ENCODE measurements around the gene FAM170B.

FAM170B gene

DNA sequence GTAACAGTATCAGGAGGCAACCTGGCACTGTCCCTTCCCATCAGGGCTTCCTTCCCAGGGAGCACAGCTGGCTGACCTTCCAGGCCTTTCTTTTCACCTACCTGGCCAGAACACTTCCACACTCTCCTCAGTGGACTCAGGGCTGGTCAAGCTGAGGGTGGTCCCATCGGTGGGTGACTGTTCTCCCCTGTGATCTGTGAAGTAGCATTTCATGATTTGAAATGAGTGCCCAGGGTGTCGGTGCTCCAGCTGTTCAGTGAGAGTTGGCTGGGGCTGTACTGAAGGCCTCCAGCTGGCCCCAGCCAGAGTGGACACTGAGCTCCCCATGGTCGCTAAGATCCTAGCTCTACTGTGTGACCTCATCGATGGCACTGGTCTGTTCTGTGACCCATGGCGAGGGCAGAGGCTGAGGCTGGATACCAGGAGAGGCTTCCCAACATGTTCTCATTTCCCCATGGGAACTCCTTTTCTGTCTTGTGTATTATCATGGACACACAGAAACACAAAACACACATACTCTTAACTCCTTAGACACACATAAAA, at the start of gene FAM170B:
TSS of gene FAM170B (minus strand) at position 316 of the 543 bp plus-strand sequence. CDS start at position 213, 103 bp downstream.
- DNase-seq (ENCODE audit: low read depth in 2 of 2), result no peak

DNA sequence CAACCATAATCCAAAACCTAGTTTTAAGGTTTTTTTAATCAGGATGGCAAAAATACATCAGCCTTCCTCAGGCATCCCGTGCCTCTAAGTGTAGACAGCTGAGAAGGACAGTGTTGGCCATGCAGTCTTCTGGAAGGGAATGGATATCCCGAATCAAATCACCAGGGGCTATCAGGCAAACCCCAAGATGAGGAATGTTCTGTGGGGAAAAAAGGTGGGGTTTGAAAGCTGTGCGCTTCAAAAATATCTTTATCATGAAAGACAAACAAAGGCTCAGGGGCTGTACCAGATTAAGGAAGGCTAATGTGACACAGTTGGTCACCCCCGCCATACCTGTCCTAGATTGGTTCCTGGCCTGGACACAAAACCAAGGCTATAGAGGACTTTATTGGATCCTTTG, 49.0 kb upstream of the FAM170B start:
- DNase-seq (ENCODE audit: low read depth in 2 of 2), result no peak

DNA sequence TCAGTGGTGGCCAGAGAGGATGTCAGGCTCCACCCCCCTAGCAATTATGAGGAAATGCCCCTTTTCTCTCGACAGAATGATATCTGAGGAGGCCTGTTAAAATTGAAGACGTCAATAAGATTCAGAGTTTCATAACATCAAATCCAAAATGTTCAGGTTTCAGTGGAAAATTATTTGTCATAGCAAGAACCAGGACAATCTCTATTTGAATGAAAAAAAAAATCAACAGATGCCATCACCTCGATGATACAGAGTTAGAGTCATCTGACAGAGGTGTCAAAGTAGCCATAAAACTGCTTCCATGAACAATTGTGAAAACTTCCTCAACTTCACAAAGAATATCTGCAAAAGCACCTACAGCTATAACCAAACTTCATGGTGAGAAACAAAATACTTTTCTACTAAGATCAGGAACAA, 46.6 kb upstream of the FAM170B start:
- DNase-seq (ENCODE audit: low read depth in 2 of 2), result no peak

DNA sequence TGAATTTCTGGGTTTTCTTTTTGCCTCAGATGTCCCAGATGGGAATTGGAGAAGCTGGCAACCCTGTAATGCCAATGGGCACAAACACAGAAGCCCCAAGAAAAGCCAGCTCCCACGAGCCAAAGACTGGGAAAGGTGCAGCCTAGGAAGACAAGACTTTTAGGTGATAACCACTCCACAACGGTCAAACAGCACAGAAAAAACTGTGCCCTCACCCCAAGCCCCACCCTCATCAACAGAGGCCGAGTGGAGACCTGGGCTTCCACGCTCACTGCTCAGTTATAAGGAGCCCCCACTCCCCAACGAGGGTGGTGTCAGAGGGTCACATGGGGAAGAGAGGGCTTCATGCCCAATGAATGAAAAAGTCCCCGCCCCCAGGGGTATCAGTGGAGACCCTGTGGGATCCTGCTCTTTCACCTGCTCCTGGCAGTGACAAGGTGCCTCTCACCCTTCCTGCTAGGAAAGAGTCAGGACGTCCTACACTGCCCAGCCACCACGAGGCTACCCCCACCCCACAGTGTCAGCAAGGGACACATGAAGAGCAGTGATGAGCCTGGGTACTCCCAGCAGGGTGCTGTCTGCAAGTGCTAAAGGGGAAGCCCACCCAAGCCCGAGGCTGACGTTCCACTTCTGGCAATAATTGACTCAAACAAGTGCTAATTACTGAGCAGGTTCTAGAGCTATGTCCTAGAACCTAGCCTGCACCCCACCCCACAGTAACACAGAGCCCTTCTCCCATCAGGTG, 46.0 kb upstream of the FAM170B start:
- DNase-seq (ENCODE audit: low read depth in 2 of 2), result no peak

DNA sequence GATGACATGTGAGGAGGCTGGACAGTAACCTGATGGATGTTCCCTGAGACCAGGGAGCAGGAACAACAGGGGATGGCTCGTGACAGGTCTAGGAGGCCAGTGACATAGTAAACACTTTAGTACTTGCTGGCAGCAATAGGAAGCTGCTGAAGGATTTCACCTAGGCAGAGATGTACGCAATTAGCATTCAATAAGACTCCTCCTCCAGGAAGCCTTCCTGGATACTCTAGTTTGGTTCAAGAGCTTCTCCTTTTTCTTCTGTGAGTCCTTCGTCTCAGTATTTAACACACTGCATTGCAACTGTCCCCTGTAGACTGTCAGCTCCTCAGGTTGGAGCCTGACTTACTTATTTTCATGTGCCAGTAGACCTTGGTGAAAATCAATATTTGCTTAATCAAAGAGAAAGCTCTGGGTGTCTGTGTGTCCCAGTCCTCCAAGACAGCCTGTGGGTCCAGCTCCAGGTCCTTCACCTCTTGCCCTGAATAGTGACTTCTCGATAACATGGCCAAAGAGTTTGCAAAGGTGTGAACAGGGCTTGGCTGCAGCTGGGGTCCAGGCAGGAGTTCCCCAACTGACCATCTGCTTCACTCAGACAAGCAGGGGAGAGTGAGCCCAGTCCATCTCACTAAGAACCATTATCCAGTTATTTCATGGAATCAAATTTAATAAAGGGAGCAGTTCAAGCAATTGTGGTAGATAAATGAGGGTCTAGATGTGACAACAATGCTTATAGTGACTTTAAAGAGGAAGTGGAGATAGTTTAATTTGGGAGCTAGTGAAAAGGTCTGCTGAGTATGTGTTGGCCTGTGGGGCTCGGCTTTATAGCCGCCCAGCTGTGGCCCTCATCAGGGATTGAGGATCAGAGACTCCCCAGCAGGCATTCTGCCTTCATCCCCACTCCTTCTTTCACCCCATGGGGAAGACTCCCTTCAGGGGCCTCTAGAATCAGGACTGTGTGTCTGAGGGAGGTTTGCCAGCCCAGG, 45.0 kb upstream of the FAM170B start:
- DNase-seq (ENCODE audit: low read depth in 2 of 2), result no peak

DNA sequence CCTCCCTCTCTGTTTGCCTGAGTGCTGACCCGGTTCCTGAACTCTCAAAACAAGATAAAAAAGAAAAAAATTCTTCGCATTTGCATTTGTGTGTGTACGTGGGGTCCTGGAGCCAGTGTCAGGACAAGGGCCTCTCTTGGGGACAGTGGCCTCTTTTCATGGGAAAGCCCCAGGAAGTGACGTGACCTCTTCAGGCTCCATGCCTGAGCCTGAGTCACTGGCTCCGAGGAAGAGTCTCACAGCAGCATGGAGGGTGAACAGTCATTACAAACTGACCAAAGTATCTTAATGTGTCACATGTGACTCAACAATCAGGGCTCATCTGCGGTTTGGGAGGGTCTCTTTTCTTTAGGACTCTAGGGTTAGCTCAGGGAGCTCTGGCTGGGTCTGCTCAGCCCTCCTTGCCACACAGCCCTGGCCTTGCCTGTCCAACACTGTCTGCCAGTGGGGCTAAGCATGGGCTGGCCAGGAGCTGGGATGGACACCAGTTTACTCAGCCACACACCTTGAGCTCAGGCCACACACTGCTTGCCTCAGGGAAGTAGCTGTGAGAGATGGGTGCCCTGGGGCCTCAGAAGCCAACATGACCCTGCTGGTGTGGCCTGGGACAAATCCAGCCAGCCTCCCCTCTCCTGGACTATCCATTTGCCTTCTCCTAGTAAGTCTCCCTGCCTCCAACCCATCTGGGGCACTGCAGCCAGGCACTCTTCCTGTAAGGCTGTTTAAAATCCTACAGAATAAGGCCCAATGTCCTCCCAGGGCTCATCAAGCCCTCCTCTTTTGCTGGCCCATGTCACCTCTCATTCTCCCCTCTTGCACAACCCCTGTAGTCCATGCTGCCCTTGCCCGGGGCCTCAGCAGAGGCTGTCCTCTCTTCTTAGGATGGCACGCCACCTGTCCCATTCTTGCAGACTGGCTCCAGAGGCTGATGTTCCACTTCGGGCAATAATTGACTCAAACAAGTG, 43.9 kb upstream of the FAM170B start:
- DNase-seq (ENCODE audit: low read depth in 2 of 2), result peak in 1 of 2 experiments; percentile 26

DNA sequence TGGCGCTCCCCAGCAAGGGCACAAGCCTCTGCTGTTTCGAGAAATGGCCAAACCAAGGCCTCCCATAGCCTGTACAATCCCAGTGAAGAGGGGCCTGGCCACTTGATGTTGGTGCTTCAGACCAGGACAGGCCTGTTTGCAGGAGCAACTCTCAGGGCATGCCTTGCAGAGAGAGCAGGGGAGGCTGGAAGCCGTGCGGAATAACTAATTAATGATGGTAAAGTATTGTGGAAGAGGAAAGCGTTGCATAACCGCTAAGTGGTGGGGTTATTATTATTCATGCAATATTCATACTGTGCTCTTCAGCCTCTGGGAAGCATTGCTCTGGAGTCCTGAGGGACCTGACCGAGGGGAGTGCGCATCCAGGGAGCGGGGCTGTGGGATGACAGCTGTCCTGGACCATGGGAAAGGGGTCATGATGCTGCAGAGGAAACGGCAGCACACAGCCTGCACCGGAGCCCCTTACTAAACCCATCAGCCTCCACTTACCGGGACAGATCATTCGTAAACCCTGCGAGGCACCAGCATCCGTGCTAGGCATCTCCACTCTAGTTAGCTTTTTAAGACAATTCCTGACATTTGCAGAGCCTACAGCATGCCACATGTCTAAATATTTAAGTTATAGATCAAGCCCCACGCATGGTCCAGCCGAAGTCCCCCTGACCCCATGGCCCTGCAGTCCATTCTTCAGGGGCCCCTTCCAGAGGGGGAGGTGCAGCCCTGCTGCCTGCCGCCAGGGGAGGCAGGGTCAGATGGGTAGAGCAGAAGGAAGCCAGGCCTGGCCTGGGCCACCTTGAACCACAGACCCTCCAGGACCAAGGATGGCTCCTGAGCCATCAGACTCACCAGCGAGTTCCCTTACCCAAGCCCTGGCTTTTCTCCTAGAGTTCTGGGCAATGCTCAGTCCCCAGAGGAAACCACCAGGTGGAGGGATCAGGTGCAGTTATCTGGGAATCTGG, 42.8 kb upstream of the FAM170B start:
- no peak for DNase-seq (ENCODE audit: low read depth in 2 of 2)

DNA sequence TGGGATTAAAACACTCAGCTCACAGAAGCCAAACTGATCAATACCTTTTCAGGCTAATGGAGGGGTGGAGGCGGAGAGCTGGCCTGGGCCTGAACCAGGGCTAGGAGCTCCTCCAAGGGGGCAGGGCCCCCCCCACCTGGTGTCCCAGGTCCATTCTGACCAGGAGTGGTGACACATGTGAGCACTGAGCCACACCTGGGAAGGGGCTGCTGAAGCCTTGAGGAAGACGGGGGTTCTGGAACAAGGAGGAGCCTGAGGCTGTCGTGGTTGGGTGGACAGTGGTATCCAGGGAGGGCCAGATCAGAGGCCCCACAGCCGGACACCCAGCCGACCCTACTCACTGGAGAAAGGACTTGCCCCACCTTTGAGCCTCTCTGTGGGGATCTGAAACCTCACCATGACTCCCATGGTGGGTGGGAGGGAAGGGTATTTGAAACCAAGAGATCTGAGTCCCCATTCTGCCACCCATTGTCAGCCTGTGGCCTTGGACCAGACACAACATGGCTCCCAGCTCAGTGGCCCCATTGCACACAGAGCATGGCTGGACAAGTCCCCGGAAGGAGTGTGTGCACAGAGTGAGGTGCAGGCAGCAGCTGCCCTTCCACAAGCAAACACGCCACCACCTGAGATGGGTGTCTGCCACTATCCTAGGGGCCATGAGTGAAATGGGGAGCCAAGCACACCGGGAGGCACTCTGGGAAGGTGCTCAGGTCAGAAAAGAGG, 41.9 kb upstream of the FAM170B start:
- no peak for DNase-seq (ENCODE audit: low read depth in 2 of 2)

DNA sequence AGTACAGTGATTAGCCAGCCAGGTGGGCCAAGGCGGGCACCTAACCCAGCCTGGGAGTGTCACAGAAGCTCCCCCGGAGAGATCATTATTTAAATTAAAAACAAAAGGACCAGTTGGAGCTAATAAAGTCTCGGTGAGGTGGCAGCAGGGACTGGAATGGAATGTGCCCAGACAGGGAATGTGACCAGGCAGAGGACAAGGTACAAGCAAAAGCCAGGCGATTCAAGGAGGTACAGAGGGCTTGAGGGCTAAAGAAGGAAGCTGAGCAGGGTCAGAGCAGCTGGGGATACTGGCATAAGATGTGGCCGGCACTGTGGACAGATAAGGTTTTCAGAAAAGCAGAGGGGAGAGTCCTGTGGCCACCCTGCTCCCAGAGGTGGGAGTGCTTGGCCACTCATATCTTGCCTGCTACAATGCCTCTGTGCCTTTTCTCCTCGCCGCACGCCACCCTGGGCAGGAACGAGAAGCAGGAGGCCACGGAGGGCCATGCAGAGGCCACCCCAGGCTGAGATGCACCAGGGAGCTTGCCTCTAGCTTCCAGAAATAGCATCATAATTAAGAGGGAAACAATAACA, 41.2 kb upstream of the FAM170B start:
- no peak for DNase-seq (ENCODE audit: low read depth in 2 of 2)

DNA sequence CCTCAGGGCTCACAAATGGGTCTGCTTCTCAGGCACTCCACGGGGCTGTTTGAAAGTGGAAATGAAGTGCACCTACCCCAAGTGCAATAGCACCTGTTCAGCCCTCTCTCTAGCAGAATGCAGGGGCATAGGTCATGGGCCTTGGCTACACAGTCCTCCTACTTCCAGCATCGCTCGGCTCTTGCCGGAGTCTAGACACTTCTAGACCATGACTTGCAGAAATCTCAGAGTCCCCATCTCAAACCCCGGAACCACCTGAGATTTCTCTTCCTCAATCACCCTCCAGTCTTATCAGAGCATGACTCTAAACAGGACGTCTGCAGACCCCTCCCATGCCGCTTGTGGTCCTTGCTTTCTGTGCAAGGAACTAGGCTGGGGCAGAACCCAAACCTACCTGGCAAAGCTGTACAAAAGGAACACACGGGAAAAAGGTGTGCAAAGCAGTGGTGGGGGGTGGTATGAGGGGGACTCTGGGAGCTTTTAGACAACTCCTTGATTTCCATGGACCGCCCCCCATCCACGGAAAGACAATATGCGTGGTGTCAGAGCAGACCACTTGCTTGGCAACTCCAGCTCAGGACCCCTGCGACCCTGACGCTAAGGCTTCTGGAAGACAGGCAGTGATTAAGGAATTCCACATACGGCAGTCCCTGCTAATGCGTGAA, 40.6 kb upstream of the FAM170B start:
- DNase-seq (ENCODE audit: low read depth in 2 of 2), result no peak

DNA sequence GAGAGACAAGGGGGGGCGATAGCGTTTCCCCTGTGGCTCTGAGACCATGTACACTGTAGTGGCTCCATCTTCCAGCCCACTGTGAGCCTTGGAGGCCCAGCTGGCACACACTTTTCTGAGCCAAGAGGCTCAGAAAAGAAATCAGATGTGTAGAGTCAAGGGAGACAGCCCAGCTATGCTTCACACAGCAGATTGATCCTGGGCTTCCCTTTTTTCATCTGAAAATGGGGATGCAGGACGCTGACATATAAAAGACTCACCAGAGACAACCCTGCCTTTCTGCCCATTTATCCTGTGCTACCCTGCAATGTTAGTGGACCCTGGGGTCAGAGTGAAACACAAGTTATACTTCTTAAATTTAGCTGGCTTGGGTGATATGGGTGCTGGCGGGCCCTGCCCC, 40.0 kb upstream of the FAM170B start:
- no peak for DNase-seq (ENCODE audit: low read depth in 2 of 2)

DNA sequence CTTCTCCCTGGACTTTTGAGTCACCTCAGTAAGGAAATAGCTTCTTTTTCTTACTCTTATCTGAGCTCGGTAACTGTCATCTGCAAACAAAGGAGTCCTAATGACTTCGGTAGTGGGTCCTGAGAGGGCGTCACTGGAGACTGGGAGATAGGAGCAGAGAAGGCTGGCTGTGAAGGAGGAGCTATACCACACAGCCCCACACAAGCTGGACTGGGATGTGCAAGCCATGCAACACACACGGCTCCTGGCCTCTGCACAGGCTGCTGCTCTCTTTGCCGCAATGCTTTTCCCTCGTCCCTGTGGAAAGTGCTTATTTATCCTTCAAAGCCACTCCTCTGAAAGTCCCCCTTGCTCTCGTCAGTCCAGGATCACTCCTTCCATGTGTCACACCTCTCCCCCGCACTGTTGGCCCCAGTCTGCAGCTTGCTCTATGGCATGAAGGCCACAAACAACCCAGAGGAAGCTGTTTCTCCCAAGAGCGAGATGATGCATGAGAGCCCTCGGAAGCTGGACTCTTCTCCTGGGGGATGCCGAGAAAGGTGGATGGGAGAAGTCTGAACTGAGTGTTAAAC, 39.5 kb upstream of the FAM170B start:
- no peak for DNase-seq (ENCODE audit: low read depth in 2 of 2)

DNA sequence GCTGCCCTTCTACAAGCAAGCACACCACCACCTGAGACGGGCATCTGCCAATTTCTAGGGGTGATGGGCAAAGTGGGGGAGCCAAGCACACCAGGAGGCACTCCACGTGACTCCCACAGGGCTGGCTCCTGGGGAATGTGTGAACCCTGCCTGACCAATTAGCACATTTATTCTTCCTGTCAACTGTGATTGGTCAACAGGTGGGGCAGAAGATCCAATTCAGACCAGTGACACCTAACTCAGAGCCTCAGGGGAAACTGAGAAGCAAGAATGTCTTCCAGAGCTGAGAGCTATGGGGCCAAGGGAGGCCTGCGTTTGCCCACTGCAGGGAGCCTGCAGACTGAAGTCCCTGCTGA, 38.9 kb upstream of the FAM170B start:
- DNase-seq (ENCODE audit: low read depth in 2 of 2), result no peak

DNA sequence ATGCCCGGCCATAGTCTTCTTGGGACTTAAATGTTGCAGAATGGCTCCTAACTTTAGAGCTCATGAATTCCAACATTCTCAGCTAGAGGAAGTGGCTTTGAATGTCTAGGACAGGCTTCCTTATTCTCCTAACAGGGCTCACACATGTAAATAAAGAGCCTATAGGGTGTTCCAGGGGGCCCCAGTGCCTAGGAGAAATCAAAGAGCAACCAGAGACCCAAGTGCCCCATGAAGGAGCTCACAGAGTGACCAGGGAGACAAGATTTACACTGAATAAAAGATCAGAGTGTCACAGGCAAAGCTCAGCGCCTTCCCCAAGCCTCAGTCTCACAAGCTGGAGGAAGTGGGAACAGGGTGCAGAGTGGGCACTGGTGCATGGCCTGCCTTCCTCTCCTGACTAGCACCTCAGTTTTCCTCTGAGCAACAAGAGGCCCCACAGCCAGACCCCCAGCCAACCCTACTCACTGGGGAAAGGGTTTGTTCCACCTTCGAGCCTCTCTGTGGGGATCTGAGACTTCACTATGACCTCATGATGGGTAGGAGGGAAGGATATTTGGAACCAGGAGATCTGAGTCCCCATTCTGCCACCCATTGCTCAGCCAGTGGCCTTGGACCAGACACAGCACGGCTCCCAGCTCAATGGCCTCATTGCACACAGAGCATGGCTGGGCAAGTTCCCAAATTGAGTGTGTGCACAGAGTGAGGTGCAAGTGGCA, 38.4 kb upstream of the FAM170B start:
- DNase-seq (ENCODE audit: low read depth in 2 of 2), result no peak

DNA sequence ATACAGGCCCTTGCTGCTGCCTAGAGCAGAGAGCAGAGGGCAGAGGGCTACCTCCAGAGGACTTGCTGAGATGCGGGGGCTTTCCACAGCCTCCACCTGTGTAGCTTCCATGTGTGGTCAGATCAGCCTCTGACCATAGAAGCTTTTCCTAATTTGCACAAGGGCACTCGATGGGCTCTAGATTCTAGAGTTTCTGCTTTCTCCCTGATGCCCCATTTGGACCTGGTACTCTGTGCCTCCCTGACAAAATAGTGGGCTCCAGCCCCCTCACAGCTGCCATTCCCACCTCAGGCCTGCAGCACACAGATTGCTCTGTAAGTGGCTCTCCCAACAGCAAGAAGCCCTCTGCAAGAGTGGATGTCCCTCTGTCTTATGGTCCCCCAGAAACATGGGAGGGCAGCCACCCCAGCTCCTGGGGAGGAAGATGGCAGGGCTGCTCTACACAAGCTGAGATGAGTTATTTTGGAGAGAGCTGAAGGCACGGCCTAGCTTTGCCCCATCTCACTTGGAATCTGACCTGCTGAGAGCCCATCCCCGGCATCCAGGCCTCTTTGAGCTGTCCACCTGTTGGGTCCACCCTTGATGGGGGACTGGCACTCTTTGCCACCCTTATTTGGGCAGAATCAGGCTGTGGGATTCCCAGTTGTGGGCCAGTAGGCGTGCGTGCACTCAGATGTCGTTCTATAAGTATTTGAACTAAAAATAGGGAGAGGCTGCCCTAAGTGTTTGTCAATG, 37.7 kb upstream of the FAM170B start:
- no peak for DNase-seq (ENCODE audit: low read depth in 2 of 2)

DNA sequence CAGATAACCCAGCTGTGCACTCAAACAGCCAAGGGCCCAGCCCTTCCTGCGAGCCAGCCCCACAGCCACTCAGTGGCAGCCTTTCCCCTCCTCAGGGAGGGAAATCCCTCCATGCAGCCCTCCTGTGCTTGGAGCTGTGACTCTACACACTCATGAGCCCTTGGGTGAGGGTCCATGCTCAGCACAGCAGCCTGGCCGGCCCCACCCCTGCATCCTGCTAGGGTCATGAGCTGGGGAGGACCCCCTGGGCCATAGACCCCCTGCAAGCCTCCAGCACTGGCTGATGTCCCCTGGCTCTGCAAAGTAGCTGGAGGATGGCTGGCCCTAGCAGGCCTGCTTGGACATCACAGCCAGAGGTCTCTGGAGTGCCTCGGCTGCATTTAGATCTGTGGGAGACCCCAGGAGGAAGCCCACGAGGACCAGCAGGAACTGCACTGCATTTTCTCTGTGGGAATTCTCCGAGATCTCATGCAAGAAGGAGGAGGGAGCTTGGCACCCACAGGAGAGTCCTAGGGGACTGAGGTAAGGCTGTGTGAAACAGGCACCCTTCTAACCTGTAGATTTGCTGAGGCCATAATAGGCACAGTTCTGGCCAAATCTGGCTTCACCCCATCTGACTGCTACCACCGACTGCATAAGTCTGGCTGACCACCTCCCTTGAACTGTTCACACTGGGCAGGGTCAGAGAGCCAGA, 37.0 kb upstream of the FAM170B start:
- no peak for DNase-seq (ENCODE audit: low read depth in 2 of 2)
